HG02938 (cell line): ENCODE measurements around the gene PDE4D.
"Not testable (repeated sequence)": the region's sequence is repeated elsewhere in the genome, so short reads cannot be mapped to it uniquely, and the experiment has no call there.

Experiments used
- ATAC-seq: cut with Tn5 transposase; IDR thresholded peaks from one replicate; pipeline ENCODE4 v1.9.1; 2021; ENCODE audit warnings: mild to moderate bottlenecking, moderate library complexity; ENCODE audit not compliant: unreplicated experiment

Gene PDE4D

DNA sequence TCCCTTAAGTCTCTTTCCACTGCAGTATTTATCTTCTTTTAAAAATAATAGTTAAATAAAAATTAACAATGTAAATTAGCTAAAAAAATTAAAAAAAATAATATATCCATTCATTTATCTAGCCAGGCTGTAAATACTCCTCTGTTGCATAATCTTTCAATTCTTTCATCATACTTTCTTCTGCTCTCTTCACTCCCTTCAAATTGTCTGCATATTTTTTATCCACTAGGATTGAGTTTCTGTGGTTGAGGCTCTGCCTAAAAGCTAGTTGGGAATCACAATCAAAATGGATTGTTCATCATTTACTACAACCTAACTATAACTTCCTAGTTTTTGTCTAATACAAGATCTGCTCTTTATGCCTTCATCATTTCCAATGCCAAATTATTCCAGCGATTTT is 182.2 kb downstream of the PDE4D start:
- ATAC-seq, result no peak

DNA sequence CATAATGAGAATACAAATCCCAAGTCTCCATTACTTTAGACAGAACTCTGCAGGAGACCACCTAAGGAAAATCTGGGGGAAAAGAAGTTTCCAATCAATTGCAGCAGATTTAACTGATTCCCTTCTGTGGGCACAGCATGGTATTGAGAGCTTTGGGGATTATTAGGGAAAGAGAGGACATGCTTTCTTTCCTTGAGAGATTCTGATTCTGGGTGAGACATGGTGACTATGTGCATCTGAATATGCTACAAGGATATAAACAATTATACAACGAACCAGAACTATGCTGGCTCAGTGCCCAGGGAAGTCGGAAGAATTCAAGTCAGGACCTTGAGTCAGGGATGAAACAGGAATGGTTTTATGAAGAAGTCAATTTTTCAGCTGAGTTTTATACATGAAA is 183.7 kb downstream of the PDE4D start:
- no peak for ATAC-seq

DNA sequence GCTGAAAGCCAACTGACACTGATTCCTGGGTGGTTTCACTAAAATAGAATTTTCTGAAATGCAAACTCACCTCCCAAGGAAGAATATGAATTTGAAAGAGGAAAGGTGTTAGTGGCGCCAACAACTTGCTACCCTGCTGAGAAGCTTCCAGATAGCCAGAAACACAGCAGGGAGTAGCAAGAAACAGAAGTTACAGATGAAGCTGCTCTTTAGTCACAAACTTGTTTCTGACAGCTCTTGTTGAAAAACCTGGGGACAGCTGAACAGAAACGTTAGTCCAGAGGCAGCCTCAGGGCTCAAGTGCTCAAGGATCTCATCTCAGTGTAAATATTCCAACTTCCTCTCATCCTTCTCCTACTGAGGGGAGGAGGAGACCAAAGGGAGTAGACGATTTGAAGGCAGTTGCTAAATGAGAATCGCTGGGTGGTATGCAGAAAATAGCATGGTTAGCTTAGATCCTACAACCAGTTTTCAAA is 184.1 kb downstream of the PDE4D start:
- ATAC-seq, result no peak

DNA sequence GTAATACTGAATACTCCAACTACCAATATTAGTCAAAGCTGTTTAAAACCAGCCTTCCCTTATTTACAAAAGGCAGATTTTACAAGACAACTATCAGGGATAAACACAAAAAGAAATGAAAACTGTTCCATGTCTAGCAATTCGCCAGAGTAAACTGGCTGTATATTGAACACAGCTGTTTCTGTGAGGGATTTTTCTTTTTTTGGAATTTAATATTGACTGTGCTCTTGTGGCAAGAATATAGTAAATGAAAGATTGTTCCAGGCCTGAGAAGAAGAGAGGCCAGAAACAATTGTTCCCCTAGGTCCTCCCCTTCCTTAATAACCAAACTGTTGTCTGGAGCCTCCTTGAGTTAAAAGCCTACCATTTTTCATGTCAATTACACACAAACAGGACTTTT is 188.6 kb downstream of the PDE4D start:
- no peak for ATAC-seq

DNA sequence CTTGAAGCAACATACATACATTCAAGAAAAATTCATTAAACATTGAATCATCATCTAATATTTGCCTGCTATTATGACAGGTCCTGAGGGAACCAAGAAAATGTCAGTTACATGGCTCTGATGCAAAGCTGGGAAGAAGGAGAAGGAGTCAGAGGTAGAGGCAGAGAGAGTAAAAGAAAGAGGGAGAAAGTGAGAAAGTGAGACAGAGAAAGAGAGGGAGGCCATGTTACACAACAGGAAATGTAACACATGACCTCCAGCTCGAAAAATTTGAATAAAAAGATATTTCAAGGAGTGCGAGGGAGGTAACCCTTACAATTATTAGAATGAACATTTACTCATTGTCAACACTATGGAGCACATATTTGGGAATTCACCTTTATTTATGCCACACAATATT is 189.7 kb downstream of the PDE4D start:
- ATAC-seq, result no peak

DNA sequence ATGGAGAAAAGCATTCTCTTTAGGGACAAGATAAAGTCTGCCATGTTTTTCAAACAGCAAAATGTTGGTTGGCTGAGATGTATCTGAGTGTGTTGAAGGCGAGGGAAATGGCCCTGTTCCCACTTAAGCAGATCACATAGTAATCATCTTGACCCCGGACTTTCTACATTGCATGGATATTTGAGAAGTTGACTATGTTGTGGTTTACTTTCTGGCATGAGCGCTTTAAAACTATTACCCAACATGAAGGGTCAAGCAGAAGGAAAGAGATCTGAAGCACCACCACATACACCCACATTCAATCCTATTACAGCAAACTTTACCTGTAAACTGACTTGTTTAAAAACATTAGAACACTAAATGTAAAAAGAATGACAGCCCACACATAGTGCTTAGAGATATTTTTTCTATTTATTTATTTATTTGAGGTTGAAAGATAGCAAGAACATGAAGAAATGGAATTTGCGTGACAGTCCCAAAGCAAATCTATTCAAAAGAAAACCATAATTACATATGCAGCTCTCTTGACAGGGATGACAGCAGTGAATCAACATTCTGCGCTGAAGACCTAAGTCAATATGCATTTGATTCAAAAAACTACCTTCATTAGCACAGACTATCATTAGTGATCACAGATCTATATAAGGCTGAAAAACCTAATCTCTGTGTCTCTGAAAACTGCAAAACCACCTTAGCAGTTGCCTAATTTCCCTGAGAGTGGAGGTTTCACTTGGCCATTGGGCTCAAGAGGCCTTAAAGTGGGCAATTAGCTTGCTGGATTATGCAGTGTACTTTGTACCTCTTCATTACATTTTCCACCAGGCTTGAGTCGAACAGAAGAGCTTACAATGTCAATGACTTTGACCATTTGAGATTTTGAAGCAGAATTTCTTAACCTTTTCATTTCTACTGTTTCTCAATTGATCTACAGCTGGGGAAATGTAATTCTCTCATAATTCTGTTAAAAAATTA is 195.0 kb downstream of the PDE4D start:
- ATAC-seq, result no peak

DNA sequence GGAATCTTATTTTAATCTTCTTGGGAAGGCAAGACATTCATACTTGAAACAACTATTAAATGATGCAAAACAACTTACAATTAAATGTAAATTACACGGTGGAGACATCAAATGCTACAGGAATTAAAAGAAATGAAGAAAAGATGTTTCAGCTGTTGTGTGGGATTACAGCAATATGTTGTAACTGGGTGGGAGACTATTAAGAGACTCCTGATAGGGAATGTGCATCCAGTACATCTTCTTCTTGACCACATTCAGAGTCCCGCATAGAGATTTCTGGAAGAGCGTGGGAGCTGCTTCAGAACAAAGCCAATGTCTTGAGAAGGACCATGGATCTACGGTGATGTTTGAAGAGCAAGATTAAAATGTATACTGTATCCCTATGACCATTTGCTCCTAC is 199.1 kb downstream of the PDE4D start:
- ATAC-seq, result no peak

DNA sequence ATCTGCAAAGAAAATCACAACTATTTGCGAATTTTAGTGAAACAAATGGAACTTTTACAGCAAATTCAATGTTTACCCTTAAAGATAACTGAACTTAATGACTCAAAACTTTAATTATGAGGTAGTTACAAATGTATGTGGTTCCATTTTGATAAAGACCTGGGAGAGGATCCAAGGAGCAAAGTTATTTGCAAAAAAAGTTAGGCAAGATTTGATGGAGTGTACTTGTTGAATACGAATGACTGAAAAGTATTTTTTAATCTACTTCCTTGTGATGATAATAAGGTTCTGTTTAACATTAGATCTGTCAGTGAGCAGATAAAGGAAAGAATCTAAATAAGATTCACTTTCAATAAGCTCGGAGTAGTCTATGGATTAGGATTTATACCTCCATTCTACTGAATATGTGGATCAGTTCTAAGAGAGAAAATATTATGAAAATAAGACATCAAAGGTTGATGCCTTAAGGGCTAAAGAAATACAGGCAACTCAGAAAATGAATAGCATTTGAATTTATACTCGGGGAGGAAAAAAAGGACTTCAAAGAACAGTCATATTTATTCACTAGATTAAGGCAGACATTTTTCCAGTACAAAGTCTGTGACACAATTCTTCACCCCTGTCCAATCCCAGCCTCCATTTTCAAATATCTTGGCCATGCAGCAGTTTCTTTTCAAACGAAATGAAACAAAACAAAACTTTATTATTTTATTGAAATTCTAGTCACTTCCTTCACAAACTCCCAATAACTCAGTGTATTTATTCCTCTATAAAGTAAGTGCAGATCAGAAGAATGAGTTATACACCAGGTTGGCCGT is 199.8 kb downstream of the PDE4D start:
- ATAC-seq, result no peak

DNA sequence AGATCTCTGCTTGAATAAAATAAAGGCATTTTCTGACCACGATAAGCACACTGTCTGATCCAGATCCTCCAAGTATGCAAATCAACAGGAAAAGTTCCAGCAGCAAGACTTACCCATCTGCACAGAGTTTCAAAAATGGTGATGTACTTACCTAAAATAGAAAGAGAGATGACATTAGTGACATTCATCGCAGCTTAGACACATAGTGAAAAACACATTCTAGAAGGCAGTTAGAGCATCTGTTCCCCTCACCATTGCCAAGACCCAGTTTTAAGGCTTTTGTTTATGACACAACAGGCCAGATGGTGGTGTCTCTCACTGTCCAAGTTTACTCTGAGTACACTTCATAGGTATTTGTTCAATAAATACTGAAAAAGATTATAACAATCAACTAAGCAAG is 207.7 kb downstream of the PDE4D start:
- peak; percentile 52 for ATAC-seq

DNA sequence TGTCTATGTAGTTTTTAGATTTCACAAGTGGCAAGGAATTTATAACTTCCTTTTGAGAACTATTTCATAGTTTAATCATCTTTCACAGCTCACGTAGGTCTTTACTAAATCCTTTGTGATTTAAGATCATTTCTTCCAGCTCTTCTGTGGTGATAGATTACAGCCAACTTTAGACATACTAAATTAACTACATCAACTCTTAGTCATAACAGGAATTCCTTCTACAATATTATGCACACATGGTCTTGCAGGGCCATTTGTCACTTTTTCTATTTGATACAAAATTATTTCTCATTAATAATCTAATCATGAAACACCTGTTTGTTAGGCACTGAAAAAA is 208.4 kb downstream of the PDE4D start:
- no peak for ATAC-seq

DNA sequence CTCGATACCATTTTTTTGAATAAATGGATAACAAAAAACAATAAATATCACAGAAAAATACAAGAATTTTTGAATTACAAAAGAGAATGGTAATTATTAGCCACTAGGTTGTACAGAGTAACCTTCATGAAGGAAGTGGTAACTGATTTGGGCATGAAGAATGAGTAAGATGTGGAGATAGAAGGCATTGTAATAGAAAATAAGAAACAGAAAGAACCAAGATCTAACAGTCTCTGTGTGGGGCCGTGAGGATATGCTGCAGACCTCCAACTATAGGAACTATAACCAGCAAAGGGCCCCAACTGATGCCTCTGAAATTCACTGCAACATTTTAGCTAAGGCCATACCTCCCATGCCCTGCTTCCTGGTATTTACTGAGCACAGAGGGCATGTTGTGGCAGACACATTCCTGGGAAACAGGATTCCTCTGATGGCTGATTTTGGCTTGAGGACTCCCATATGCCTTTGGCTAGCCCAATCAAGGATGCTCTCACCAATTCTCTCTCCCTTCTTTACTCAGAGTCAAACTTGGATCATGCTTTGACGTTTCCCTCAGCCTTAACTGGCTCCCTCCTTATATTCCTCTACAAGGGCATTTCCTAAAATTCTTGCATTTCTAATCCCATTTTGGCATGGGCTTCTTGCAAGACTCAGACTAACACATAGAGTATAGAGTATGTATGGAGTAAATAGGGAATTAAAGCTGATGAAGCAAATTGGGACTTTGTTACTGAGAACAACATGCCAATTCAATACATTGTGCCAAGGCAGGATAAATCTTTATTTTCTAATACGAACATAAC is 208.9 kb downstream of the PDE4D start:
- ATAC-seq, result peak; percentile 74

DNA sequence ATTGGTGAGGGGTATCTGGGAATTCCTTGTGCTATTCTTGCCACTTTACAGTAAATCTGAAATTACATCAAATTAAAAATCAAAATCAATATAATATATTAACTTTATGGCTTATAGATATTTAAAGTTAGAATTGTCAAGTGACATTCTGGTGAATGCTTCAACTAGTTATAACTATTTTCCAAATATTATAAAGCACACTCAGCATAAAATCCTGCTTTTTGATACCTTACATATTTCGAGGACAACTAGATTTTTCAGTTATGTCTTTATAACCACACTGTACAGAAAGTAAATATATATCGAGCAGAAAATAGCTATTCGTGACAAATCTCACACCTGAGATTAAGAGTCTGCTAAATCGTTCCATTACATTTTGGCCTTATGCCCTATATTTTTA is 210.2 kb downstream of the PDE4D start:
- ATAC-seq, result no peak

DNA sequence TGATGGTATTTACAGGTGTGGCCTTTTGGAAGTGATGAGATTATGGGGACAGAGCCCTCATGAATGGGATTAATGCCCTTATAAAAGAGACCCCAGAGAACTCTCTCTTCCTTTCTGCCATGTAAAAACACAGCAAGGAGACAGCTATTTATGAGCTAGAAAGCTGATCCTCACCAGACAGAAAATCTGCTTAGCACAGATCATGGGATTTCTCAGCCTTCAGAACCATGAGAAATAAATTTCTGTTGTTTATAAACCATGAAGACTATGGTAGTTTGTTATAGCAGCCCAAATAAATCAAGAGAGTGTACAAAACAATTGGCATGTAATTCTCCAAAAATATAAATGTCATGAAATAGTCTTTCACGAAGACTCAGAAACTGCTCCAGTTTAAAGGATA is 211.0 kb downstream of the PDE4D start:
- ATAC-seq, result no peak

DNA sequence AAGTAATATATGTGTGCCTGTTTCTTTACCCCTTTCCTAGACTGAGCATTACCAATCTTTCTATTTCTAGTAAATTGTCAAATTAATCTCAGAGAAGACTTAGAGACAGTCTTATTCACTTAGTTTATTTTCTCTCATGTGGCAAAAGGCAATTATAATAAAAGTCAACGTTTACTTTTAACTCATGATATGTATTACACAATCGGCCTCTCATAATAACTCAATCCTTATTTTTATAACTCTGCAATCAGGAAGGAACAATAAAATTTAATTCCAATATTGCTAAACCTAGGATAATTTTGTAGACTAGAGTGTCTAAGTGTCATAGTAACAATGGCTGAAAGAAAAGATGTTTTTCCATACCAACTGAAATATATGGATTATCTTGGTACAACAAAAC is 214.6 kb downstream of the PDE4D start:
- ATAC-seq, result no peak

DNA sequence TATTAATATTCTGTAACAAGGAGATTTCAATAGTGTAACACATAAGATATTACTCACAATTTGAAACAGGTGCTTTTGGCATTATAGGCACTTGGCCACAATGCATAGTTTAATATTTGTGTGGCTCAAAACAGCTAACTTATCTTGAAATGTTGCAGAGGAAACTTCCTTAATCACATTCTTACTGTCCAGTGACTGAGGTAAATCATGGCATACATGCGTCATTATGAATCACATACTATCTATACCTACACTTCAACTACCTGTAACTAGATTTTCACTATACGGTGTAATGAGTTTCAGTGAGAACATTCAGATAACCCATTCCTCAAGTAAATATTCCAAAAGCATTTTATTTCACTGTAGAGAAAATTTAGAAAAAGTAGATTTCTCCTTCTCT is 218.8 kb downstream of the PDE4D start:
- ATAC-seq, result no peak

DNA sequence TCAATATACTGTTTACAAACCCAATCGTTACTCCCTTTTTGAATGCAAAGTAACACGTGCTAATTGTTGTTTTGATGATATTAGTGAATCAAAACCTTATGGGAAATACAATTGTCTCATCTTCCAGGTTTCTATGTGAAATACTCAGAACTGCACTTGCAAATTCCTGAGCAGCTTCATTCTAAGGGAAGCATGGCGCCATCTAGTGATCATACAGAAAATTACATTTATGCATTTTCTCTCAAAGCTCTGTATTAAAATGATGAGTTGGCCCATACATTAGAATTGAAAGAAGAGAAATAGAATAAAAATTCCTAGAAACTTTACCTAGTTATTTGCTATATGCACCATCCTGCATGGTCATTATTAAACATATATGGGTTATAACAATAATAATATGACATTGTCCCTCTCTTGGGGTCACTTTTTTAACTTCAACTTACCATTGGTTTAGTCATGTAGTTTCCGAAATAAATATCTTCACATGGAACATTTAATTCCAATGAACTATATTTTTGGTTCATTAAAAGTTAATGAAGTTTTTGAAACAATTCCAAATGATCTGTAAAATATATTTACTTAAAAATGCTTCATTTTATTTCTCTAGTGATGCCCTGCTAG is 220.0 kb downstream of the PDE4D start:
- peak; percentile 64 for ATAC-seq

DNA sequence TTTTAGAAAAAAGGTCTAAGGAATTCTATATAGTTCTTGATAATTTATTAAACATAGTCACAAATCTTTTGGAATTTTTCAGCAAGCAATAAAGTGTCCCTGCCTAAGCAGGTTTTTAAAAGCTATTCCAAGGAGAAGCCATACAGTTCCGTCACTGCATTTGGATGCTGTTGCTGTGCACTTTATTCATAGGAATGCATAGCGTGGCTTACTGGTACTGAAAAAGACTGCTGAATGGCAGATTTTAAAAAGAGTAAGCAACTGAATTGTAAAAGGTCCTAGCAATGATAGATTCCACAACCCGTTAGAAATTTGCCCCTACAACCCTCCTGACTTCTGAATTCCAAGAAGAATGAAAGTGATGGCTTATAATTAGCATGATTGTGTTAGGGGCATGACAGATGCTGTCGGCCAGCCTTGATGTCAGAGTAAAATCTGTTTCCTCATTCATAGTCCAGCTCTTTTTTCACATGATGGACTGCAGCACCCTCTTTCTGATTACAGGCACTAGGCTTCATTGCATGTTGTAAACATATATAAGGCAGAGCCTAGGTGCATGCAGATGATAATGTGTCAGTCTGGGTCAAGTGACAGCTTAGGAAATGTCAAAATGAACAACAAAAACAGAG is 227.0 kb downstream of the PDE4D start:
- ATAC-seq, result no peak

DNA sequence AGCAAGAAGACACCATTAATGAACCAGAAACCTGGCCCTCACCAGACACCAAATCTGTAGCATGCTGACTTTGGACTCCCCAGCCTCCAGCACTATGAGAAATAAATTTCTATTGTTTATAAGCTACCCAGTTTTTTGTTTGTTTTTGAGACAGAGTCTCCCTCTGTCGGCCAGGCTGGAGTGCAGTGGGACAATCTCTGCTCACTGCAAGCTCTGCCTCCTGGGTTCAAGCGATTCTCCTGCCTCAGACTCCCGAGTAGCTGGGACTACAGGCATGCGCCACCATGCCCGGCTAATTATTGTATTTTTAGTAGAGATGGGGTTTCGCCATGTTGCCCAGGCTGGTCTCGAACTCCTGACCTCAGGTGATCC is 227.7 kb downstream of the PDE4D start:
- not testable (repeated sequence) for ATAC-seq

DNA sequence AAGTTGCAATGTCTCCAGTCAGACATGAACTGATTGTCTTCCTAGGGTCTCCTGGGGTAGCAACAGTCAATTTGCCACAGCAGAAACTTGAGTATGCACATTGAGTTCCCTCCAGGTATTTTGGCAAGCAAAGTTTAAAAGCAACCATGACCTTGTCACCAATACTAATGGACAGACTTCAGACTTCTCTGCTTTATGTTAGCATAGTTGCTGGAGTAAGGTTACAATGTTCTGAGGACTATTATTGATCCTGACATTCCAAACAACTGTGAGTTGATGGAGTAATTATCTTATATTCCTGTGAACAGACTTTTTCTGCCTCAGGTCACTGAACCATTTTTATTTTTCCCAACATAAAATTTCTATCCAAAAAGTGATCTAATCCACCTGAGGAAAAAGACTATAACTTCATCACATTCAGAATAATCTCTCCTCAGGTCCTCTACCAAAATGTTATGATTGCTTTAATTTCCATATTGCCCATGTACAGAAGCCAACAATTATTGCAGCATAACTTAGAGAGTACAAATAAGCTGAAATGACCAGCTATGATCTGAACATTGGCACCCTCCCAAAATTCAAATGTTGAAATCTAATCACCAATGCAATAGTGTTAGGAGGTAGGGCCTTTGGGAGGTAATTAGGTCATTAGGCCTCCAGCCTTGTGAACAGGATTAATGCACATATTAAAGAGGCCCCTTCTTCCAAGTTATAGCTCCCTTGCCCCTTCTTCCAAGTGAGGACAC is 228.3 kb downstream of the PDE4D start:
- ATAC-seq, result no peak
